22Rv1 (cell line): Measurements from ENCODE around the gene OLFM2.

ENCODE experiments used
- CTCF ChIP-seq: fragments of 450-650 bp; IDR thresholded peaks from 2 replicates; pipeline ENCODE4 v1.5.1; 2017; ENCODE audit warnings: mild to moderate bottlenecking
- ZFX ChIP-seq: fragments of 450-650 bp; IDR thresholded peaks from 2 replicates; pipeline ENCODE4 v1.6.1; 2017; ENCODE audit warnings: antibody characterized with exemption, borderline replicate concordance

GRCh38 chr19:9828551-9829063 is 107.7 kb downstream of the OLFM2 start:
- TF ChIP-seq CTCF: no peak
- TF ChIP-seq ZFX: no peak
